ENCODE results near the gene FKBP9.
"Not testable (repeated sequence)": the region's sequence is repeated elsewhere in the genome, so short reads cannot be mapped to it uniquely, and the experiment has no call there.

DNA sequence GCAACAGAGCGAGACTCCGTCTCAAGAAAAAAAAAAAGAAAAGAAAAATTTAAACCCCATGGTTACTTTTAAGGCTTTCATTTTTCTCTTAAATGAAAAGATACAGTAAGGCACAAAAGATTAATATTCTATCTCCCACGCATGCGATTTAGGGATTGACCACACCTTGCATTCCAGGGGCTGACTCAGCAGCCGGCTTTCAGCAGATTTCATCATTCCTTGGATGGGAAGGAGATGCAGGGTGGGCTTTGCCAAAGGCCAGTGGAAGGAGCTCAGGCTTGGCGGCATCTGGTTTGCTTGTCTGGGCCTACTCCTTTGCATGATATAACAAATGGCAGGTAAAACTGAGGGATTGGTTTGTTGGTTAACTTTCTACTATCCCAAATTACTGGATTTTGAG lies 22.0 kb downstream of the FKBP9 start:
- TF ChIP-seq CEBPB (IDR thresholded peaks at IDR 0.05; ENCODE audit: low read depth, low read length); POLR2A (IDR thresholded peaks at IDR 0.05; ENCODE audit: control extremely low read depth in 1 of 2, low read depth in 2 of 2, low read length in 2 of 2); CBX8 (IDR thresholded peaks at IDR 0.05; ENCODE audit: borderline replicate concordance, low read depth, low read length); SIRT6 (IDR thresholded peaks at IDR 0.05; ENCODE audit: low read length): not testable (repeated sequence)
- TF ChIP-seq, protein P1, sequence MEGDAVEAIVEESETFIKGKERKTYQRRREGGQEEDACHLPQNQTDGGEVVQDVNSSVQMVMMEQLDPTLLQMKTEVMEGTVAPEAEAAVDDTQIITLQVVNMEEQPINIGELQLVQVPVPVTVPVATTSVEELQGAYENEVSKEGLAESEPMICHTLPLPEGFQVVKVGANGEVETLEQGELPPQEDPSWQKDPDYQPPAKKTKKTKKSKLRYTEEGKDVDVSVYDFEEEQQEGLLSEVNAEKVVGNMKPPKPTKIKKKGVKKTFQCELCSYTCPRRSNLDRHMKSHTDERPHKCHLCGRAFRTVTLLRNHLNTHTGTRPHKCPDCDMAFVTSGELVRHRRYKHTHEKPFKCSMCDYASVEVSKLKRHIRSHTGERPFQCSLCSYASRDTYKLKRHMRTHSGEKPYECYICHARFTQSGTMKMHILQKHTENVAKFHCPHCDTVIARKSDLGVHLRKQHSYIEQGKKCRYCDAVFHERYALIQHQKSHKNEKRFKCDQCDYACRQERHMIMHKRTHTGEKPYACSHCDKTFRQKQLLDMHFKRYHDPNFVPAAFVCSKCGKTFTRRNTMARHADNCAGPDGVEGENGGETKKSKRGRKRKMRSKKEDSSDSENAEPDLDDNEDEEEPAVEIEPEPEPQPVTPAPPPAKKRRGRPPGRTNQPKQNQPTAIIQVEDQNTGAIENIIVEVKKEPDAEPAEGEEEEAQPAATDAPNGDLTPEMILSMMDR (IDR thresholded peaks at IDR 0.05; ENCODE audit: control extremely low read depth in 1 of 3, insufficient read depth in 1 of 3, low read depth in 1 of 3, low read length in 3 of 3): not testable (repeated sequence)
- TF ChIP-seq, protein P2, sequence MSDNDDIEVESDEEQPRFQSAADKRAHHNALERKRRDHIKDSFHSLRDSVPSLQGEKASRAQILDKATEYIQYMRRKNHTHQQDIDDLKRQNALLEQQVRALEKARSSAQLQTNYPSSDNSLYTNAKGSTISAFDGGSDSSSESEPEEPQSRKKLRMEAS (IDR thresholded peaks at IDR 0.05): not testable (repeated sequence)

All from H1 (cell line).